HG02642 (cell line): ENCODE results near the gene GPC2.
A peak's percentile ranks its signal among the peaks of the same experiment; 100 is the strongest.

Source experiments
- ATAC-seq: cut with Tn5 transposase; IDR thresholded peaks from one replicate; pipeline ENCODE4 v1.9.1; 2021; ENCODE audit warnings: mild to moderate bottlenecking; ENCODE audit not compliant: unreplicated experiment, poor library complexity

The GPC2 gene

GRCh38 chr7:100171087-100171681, 6.0 kb downstream of the GPC2 start:
- no peak for ATAC-seq

GRCh38 chr7:100170101-100170897, 6.9 kb downstream of the GPC2 start:
- ATAC-seq: no peak

- ATAC-seq: no peak
These were observed 7.9 kb downstream of the GPC2 start for GRCh38 chr7:100169147-100169850.

- no peak for ATAC-seq
These were observed 9.3 kb downstream of the GPC2 start for GRCh38 chr7:100167912-100168323.

GRCh38 chr7:100166970-100167911, 9.9 kb downstream of the GPC2 start:
- ATAC-seq: no peak

GRCh38 chr7:100166317-100166940, 10.8 kb downstream of the GPC2 start:
- ATAC-seq: no peak

GRCh38 chr7:100163871-100164270, 13.3 kb downstream of the GPC2 start:
- no peak for ATAC-seq

GRCh38 chr7:100163006-100163531, 14.1 kb downstream of the GPC2 start:
- ATAC-seq: no peak

- no peak for ATAC-seq
These were observed 17.1 kb downstream of the GPC2 start for GRCh38 chr7:100160067-100160466.

GRCh38 chr7:100159099-100159623, 18.0 kb downstream of the GPC2 start:
- no peak for ATAC-seq

- ATAC-seq: peak; percentile 85
These were observed 18.7 kb downstream of the GPC2 start, which contains the start of gene TRAPPC14 for GRCh38 chr7:100158229-100159098. Gene TRAPPC14 (minus strand): TSS chr7:100158723. CDS start chr7:100158499, 224 bp downstream.

- ATAC-seq: no peak
These were observed 19.6 kb downstream of the GPC2 start for GRCh38 chr7:100157334-100158228.

- no peak for ATAC-seq
These were observed 20.2 kb downstream of the GPC2 start for GRCh38 chr7:100157069-100157333.

GRCh38 chr7:100156331-100157068, 20.7 kb downstream of the GPC2 start:
- ATAC-seq: no peak

- ATAC-seq: no peak
These were observed 21.4 kb downstream of the GPC2 start for GRCh38 chr7:100155553-100156317.
